T1000 (cell line): ENCODE data around the gene SARNP.

ENCODE experiments used
- DNase-seq: peaks from one replicate; lab custom pipeline; 2025; ENCODE audit warnings: mixed read lengths; lab: John Stamatoyannopoulos, UW

Gene SARNP

DNA sequence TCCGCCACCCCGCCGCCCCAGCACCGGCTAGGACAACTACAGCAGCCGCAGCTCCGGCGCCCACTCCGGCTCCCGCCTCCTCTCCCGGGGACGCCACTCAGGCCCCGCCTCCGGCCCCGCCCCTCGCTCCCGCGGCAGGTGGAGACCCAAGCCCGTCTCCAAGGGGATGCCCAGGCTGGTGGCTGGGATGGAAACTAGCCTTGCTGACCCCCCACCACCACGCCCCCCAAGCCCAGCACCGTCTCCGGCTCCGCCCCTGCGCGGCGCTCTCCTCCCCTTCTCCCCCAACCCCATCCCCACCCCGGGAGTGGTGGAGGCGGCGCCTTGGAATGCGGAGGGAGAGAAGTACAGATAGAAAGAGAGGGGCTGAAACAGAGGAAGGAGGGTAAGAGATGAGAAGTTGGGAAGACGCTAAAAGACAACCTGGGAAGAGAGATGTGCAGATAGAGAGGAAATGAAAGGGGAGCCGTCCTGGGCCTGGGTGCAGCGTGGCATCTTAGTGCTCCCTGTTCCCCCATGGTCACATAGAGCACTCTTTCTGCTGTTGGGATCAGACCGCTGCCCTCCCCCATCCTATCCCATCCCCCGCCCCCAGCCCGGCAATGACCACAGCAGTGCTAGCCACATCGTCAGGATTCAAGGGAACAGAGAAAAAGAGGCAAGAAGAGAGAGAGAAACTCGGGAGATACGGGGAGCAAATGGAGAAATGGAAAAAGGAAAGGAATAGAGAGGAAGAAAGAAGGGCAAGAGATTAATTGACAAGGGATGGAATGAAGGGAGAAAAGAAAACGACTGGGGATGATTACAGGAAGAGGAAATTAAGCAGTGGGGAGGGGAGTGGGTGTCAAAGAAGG, 109.5 kb downstream of the SARNP start, which contains the start of gene ITGA7:
TSS of gene ITGA7 (minus strand) at position 64 of the 854 bp plus-strand sequence. CDS start 222 bp downstream, outside the sequence.
- DNase-seq = no peak
